Omental fat pad (tissue), 4 donors: ENCODE results near the gene ADCY2. TPM values are rescaled to one million over a fixed set of nuclear protein-coding genes. Genes with fewer than 3 reads are reported as not detected.

Source experiments
- ATAC-seq: fragments of 150-250 bp; one replicate; pipeline ENCODE4 v1.9.1; 2016; ENCODE audit warnings: mild to moderate bottlenecking, moderate library complexity; ENCODE audit not compliant: low FRiP score
- DNase-seq: peaks from one replicate; pipeline ENCODE4 v3.0.0-alpha.2; 2019; ENCODE audit warnings: low spot score
- CTCF ChIP-seq, 3 donors: fragments of 450-650 bp; IDR thresholded peaks; one replicate each; pipeline ENCODE4 v1.5.1; 2016 to 2017; ENCODE audit warnings: antibody characterized with exemption in 3 of 3, mild to moderate bottlenecking in 3 of 3, moderate library complexity in 2 of 3
- total RNA-seq, 4 donors: library from RNA; depleted of rRNA; stranded (reverse); fragments of >200 nt; gene quantifications; one replicate each; pipeline ENCODE4 v1.1.0, GENCODE V29; 2016

The ADCY2 gene
- total RNA-seq, 4 donors from 2014 or later: 1.1 to 2.4 (median 1.7) TPM

GRCh38 chr5:7473115-7473514 is 77.2 kb downstream of the ADCY2 start:
- no peak for DNase-seq
- ATAC-seq: no peak
- TF ChIP-seq CTCF (IDR thresholded peaks at IDR 0.05): no peak

- ATAC-seq: no peak
- DNase-seq: no peak
- no peak for TF ChIP-seq CTCF (IDR thresholded peaks at IDR 0.05)
These were observed 77.8 kb downstream of the ADCY2 start for GRCh38 chr5:7473668-7474215.

- DNase-seq: no peak
- TF ChIP-seq CTCF (IDR thresholded peaks at IDR 0.05): no peak
- ATAC-seq: no peak
These were observed 79.0 kb downstream of the ADCY2 start for GRCh38 chr5:7474821-7475403.

GRCh38 chr5:7478459-7478858 is 82.5 kb downstream of the ADCY2 start:
- ATAC-seq (no peak), DNase-seq (no peak)
- TF ChIP-seq CTCF (IDR thresholded peaks at IDR 0.05): no peak

GRCh38 chr5:7488734-7489133 is 92.8 kb downstream of the ADCY2 start:
- no peak for DNase-seq
- ATAC-seq: no peak
- no peak for TF ChIP-seq CTCF (IDR thresholded peaks at IDR 0.05)

GRCh38 chr5:7492371-7492770 is 96.4 kb downstream of the ADCY2 start:
- ATAC-seq (no peak), DNase-seq (no peak)
- TF ChIP-seq CTCF (IDR thresholded peaks at IDR 0.05): no peak

DNA sequence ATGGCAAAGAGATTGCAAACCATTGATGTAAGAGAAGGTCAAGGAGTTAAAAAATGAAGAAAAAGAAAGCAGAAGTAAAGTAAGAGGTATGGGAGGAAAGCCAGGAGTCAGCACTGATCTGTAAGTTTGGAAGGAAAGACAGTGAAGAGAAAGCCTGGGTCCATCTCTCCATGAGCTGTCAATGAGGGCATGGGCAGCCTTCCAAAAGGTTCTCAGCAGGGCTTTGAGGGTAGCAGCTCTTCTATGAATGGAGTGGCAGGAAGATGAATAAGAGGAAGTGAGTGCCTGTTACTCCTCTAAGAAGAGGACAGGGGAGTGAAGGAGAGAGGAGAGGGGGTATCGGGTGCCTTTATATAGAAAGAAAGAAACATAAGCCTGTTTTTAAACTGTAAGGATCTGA is 97.1 kb downstream of the ADCY2 start:
- DNase-seq: no peak
- ATAC-seq: no peak
- no peak for TF ChIP-seq CTCF (IDR thresholded peaks at IDR 0.05)
